ENCODE results near the gene MCHR2. TPM values are rescaled to one million over a fixed set of nuclear protein-coding genes. Genes with fewer than 3 reads are reported as not detected.

The MCHR2 gene
- total RNA-seq, 1 donor from 2014 or later, result not detected

DNA sequence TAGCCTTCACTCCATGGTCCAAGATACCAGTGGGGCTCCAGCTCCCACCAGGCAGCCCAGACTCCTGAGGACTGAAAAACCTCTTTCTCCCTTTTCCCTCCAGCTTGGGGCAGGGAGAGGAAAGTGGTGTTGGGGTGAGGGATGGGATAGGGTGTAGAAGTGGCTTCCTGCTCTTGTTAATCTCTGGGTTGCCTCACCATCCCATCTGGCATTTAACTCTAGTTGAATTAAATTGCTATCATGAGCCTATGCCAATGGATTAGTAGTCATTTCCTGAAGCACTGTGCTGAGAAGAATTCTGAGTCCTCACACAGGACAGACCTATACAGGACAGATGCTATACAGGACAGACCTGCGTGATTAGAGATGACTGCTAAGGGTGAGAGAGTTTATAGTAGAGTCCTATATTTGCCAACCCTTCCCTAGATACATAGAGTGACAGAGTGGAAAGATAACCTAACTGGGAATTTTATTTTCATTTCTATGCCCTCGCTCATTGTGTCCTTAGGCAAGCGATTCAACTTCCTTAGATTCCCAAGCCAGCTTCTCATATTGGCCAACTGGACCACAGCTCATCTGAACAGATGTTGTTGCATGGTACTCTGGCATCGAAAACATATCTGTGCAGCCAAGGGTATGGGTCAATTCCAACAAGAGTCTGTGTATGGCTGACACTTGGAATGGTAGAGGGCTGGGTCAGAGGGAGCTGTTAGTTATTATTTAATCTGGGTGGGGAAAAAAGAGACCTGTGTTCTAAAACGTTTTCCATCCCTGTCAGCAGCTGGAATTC, 42.8 kb downstream of the MCHR2 start:
- Mint-ChIP-seq H3K36me3 (ENCODE audit: low read depth, unreplicated experiment) (no peaks in the 10 kb centered on the region), H3K27me3 (ENCODE audit: low read depth, unreplicated experiment) (no peaks in the 10 kb centered on the region), H3K4me1 (ENCODE audit: low read depth, unreplicated experiment) (no peaks in the 10 kb centered on the region), H3K9me3 (ENCODE audit: unreplicated experiment) (no peaks in the 10 kb centered on the region), H3K4me3 (ENCODE audit: unreplicated experiment) (no peak overlapping the region), H3K27ac (ENCODE audit: unreplicated experiment) (no peak overlapping the region)
- no peaks in the 10 kb centered on the region for H3K9me3 ChIP-seq (ENCODE audit: insufficient read depth, low read depth, low read length)
- TF ChIP-seq, protein P1, sequence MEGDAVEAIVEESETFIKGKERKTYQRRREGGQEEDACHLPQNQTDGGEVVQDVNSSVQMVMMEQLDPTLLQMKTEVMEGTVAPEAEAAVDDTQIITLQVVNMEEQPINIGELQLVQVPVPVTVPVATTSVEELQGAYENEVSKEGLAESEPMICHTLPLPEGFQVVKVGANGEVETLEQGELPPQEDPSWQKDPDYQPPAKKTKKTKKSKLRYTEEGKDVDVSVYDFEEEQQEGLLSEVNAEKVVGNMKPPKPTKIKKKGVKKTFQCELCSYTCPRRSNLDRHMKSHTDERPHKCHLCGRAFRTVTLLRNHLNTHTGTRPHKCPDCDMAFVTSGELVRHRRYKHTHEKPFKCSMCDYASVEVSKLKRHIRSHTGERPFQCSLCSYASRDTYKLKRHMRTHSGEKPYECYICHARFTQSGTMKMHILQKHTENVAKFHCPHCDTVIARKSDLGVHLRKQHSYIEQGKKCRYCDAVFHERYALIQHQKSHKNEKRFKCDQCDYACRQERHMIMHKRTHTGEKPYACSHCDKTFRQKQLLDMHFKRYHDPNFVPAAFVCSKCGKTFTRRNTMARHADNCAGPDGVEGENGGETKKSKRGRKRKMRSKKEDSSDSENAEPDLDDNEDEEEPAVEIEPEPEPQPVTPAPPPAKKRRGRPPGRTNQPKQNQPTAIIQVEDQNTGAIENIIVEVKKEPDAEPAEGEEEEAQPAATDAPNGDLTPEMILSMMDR (IDR thresholded peaks at IDR 0.05; ENCODE audit: insufficient read depth, low read depth, low read length), result no peak
- no peak for TF ChIP-seq EZH2 (IDR thresholded peaks at IDR 0.05; ENCODE audit: insufficient read depth, low read length)
- no peak overlapping the region for H3K27ac ChIP-seq (ENCODE audit: low read depth, low read length)
- no peaks in the 10 kb centered on the region for H3K27me3 ChIP-seq (ENCODE audit: insufficient read depth, low read length)
- no peaks in the 10 kb centered on the region for H3K79me2 ChIP-seq (ENCODE audit: insufficient read depth, low read length)
- H3K36me3 ChIP-seq (ENCODE audit: insufficient read depth, low read length), result no peaks in the 10 kb centered on the region
- no peaks in the 10 kb centered on the region for H3K4me1 ChIP-seq (ENCODE audit: insufficient read depth, low read length)
- no peak overlapping the region for H2AFZ ChIP-seq (ENCODE audit: low read depth, low read length)
- no peak for DNase-seq (ENCODE audit: low read depth)
- H3K9ac ChIP-seq (ENCODE audit: low read length), result no peak overlapping the region
- H4K20me1 ChIP-seq (ENCODE audit: insufficient read depth, low read length), result no peaks in the 10 kb centered on the region
- no peak overlapping the region for H3K4me2 ChIP-seq (ENCODE audit: low read length)
- no peak for FAIRE-seq
- no peak overlapping the region for H3K4me3 ChIP-seq (ENCODE audit: insufficient read depth, low read depth, low read length)

DNA sequence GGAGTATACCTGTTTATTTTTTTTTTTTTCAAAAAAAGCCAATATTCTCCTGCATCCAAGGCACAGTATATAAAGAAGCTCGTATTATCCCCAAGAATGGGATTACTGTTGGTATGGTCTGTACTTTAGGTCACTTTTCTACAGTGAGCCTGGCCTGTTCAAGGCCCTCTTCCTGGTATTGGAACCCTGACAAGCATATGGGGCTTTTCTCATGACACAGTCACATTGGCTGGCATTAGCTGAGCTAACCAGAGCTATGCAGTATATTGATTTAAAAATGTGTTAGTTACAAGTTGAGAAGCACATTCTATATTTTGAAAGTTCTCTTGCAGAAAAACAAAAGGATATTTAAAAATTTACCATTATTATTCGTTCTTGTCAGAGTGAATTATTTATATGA, 48.0 kb downstream of the MCHR2 start:
- FAIRE-seq, result no peak
- no peaks in the 10 kb centered on the region for H3K4me1 Mint-ChIP-seq (ENCODE audit: low read depth, unreplicated experiment)
- Histone ChIP-seq H3K36me3 (ENCODE audit: insufficient read depth, low read length) (no peaks in the 10 kb centered on the region), H4K20me1 (ENCODE audit: insufficient read depth, low read length) (no peaks in the 10 kb centered on the region), H3K4me2 (ENCODE audit: low read length) (no peak overlapping the region), H3K9ac (ENCODE audit: low read length) (no peak overlapping the region), H3K4me1 (ENCODE audit: insufficient read depth, low read length) (no peaks in the 10 kb centered on the region), H3K27me3 (ENCODE audit: insufficient read depth, low read length) (no peaks in the 10 kb centered on the region), H3K4me3 (ENCODE audit: insufficient read depth, low read depth, low read length) (no peak overlapping the region), H2AFZ (ENCODE audit: low read depth, low read length) (no peak overlapping the region), H3K9me3 (ENCODE audit: insufficient read depth, low read depth, low read length) (no peaks in the 10 kb centered on the region), H3K27ac (ENCODE audit: low read depth, low read length) (no peak overlapping the region), H3K79me2 (ENCODE audit: insufficient read depth, low read length) (no peaks in the 10 kb centered on the region)
- H3K27me3 Mint-ChIP-seq (ENCODE audit: low read depth, unreplicated experiment), result no peaks in the 10 kb centered on the region
- no peak overlapping the region for H3K4me3 Mint-ChIP-seq (ENCODE audit: unreplicated experiment)
- no peaks in the 10 kb centered on the region for H3K36me3 Mint-ChIP-seq (ENCODE audit: low read depth, unreplicated experiment)
- H3K9me3 Mint-ChIP-seq (ENCODE audit: unreplicated experiment), result no peaks in the 10 kb centered on the region
- no peak overlapping the region for H3K27ac Mint-ChIP-seq (ENCODE audit: unreplicated experiment)
- TF ChIP-seq, protein P1 (IDR thresholded peaks at IDR 0.05; ENCODE audit: insufficient read depth, low read depth, low read length), result no peak
- no peak for TF ChIP-seq EZH2 (IDR thresholded peaks at IDR 0.05; ENCODE audit: insufficient read depth, low read length)
- DNase-seq (ENCODE audit: low read depth), result no peak

DNA sequence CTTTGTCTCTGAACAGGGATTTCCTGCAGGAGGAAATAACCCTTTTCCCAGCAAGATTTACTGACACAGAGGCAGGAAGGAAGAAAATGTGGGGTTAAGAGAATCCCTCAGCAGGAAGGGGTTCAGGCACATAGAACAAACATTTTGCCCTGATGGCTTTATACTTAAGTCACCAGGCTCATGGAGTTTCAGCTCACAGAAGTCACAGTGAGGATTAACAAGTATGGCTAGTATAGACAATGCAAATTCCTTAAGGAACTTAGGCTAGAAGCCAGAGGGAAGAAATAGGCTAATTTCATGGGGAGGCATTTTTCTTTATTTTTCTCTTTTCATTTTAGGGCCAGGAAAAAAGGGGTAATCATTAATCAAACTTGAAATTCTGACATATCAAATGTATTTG, 50.2 kb downstream of the MCHR2 start:
- DNase-seq (ENCODE audit: low read depth) (no peak), FAIRE-seq (no peak)
- H3K9me3 ChIP-seq (ENCODE audit: insufficient read depth, low read depth, low read length), result no peaks in the 10 kb centered on the region
- no peak overlapping the region for H3K27ac Mint-ChIP-seq (ENCODE audit: unreplicated experiment)
- H2AFZ ChIP-seq (ENCODE audit: low read depth, low read length), result no peak overlapping the region
- no peaks in the 10 kb centered on the region for H3K9me3 Mint-ChIP-seq (ENCODE audit: unreplicated experiment)
- no peaks in the 10 kb centered on the region for H3K4me1 ChIP-seq (ENCODE audit: insufficient read depth, low read length)
- no peaks in the 10 kb centered on the region for H3K4me1 Mint-ChIP-seq (ENCODE audit: low read depth, unreplicated experiment)
- H3K36me3 Mint-ChIP-seq (ENCODE audit: low read depth, unreplicated experiment), result no peaks in the 10 kb centered on the region
- no peak overlapping the region for H3K4me3 ChIP-seq (ENCODE audit: insufficient read depth, low read depth, low read length)
- no peak for TF ChIP-seq EZH2 (IDR thresholded peaks at IDR 0.05; ENCODE audit: insufficient read depth, low read length)
- TF ChIP-seq, protein P1 (IDR thresholded peaks at IDR 0.05; ENCODE audit: insufficient read depth, low read depth, low read length), result no peak
- H3K27ac ChIP-seq (ENCODE audit: low read depth, low read length), result no peak overlapping the region
- no peak overlapping the region for H3K4me2 ChIP-seq (ENCODE audit: low read length)
- no peaks in the 10 kb centered on the region for H3K27me3 Mint-ChIP-seq (ENCODE audit: low read depth, unreplicated experiment)
- no peaks in the 10 kb centered on the region for H4K20me1 ChIP-seq (ENCODE audit: insufficient read depth, low read length)
- H3K4me3 Mint-ChIP-seq (ENCODE audit: unreplicated experiment), result no peak overlapping the region
- no peaks in the 10 kb centered on the region for H3K36me3 ChIP-seq (ENCODE audit: insufficient read depth, low read length)
- no peaks in the 10 kb centered on the region for H3K27me3 ChIP-seq (ENCODE audit: insufficient read depth, low read length)
- no peak overlapping the region for H3K9ac ChIP-seq (ENCODE audit: low read length)
- no peaks in the 10 kb centered on the region for H3K79me2 ChIP-seq (ENCODE audit: insufficient read depth, low read length)

Measured in astrocyte (in vitro differentiated cells and primary cell).